WTC11 (cell line): Measurements from ENCODE around the gene DUSP22. TPM values are rescaled to one million over a fixed set of nuclear protein-coding genes. Genes with fewer than 3 reads are reported as not detected.

ENCODE experiments used
- ATAC-seq: fragments of 200-7000 bp; cut with Tn5 transposase; 2 replicates; pipeline ENCODE4 v1.10.0; 2021; ENCODE audit warnings: mild to moderate bottlenecking, moderate library complexity
- CTCF ChIA-PET: fragments of 300-600 bp; sonication (Branson Sonifier 250); formaldehyde crosslinking; loops from one replicate; lab custom pipeline; 2021; ENCODE audit warnings: antibody characterized with exemption; lab: Charles Lee
- POLR2A ChIA-PET: fragments of 350-600 bp; sonication (Branson Sonifier 250); formaldehyde crosslinking; loops from one replicate; lab custom pipeline; 2021; ENCODE audit warnings: antibody characterized with exemption; lab: Charles Lee
- DNase-seq: peaks from one replicate; pipeline ENCODE4 v3.0.0; 2021; ENCODE audit warnings: low spot score
- H3K27ac Mint-ChIP-seq: 2 replicates; pipeline ENCODE4 v1.8.0; 2021; ENCODE audit warnings: mixed read lengths
- H3K27me3 Mint-ChIP-seq: 2 replicates; pipeline ENCODE4 v1.8.0; 2021; ENCODE audit warnings: low read depth, mild to moderate bottlenecking, moderate library complexity, mixed read lengths
- H3K36me3 Mint-ChIP-seq: 2 replicates; pipeline ENCODE4 v1.8.0; 2021; ENCODE audit warnings: mixed read lengths
- H3K4me1 Mint-ChIP-seq: 2 replicates; pipeline ENCODE4 v1.8.0; 2022; ENCODE audit warnings: mixed read lengths
- H3K4me3 Mint-ChIP-seq: 2 replicates; pipeline ENCODE4 v1.8.0; 2021; ENCODE audit warnings: mild to moderate bottlenecking, moderate library complexity, mixed read lengths
- H3K9me3 Mint-ChIP-seq: 2 replicates; pipeline ENCODE4 v1.8.0; 2021; ENCODE audit warnings: mixed read lengths
- ARID4B ChIP-seq: sonication (generic); formaldehyde crosslinking; IDR thresholded peaks from 2 replicates; pipeline ENCODE4 v1.8.0; 2023; ENCODE audit warnings: missing genetic modification reagents, mild to moderate bottlenecking, borderline replicate concordance
- ELF4 ChIP-seq: sonication (generic); formaldehyde crosslinking; IDR thresholded peaks from 2 replicates; pipeline ENCODE4 v1.8.1; 2022; ENCODE audit warnings: low read depth, mild to moderate bottlenecking, moderate library complexity, missing genetic modification reagents
- ESRRA ChIP-seq: sonication (generic); formaldehyde crosslinking; IDR thresholded peaks from 2 replicates; pipeline ENCODE4 v1.8.1; 2022; ENCODE audit warnings: mild to moderate bottlenecking, missing genetic modification reagents, borderline replicate concordance
- ETV6 ChIP-seq: sonication (generic); formaldehyde crosslinking; IDR thresholded peaks from 2 replicates; pipeline ENCODE4 v1.8.1; 2022; ENCODE audit warnings: mild to moderate bottlenecking, missing genetic modification reagents
- FOXK1 ChIP-seq: sonication (generic); formaldehyde crosslinking; IDR thresholded peaks from 2 replicates; pipeline ENCODE4 v1.8.0; 2022; ENCODE audit warnings: mild to moderate bottlenecking, moderate library complexity, missing genetic modification reagents
- GABPB1 ChIP-seq: sonication (generic); formaldehyde crosslinking; IDR thresholded peaks from 2 replicates; pipeline ENCODE4 v1.8.1; 2023; ENCODE audit warnings: mild to moderate bottlenecking, missing genetic modification reagents
- HMGXB4 ChIP-seq: sonication (generic); formaldehyde crosslinking; IDR thresholded peaks from 2 replicates; pipeline ENCODE4 v1.8.1; 2023; ENCODE audit warnings: mild to moderate bottlenecking, moderate library complexity, missing genetic modification reagents
- IRF1 ChIP-seq: sonication (generic); formaldehyde crosslinking; IDR thresholded peaks from 2 replicates; pipeline ENCODE4 v1.8.0; 2023; ENCODE audit warnings: missing genetic modification reagents
- JAZF1 ChIP-seq: fragments of 250-450 bp; sonication (Bioruptor Pico); IDR thresholded peaks from 2 replicates; pipeline ENCODE4 v1.9.0; 2021; ENCODE audit warnings: moderate library complexity, mild to moderate bottlenecking, inconsistent platforms
- NFYB ChIP-seq: sonication (generic); formaldehyde crosslinking; conservative IDR thresholded peaks from 2 replicates; pipeline ENCODE4 v1.8.0; 2022; ENCODE audit warnings: low read depth, missing genetic modification reagents
- SOX15 ChIP-seq: fragments of 250-450 bp; sonication (Bioruptor Pico); IDR thresholded peaks from 2 replicates; pipeline ENCODE4 v1.9.0; 2021; ENCODE audit warnings: mild to moderate bottlenecking
- SP1 ChIP-seq: sonication (generic); formaldehyde crosslinking; conservative IDR thresholded peaks from 2 replicates; pipeline ENCODE4 v1.8.1; 2022; ENCODE audit warnings: missing genetic modification reagents
- TEAD4 ChIP-seq: sonication (generic); formaldehyde crosslinking; IDR thresholded peaks from 2 replicates; pipeline ENCODE4 v1.8.0; 2022; ENCODE audit warnings: mild to moderate bottlenecking, missing genetic modification reagents
- TP53 ChIP-seq: sonication (generic); formaldehyde crosslinking; IDR thresholded peaks from 2 replicates; pipeline ENCODE4 v1.8.1; 2023; ENCODE audit warnings: mild to moderate bottlenecking, missing genetic modification reagents
- USF1 ChIP-seq: sonication (generic); formaldehyde crosslinking; IDR thresholded peaks from 2 replicates; pipeline ENCODE4 v1.8.0; 2022; ENCODE audit warnings: mild to moderate bottlenecking, missing genetic modification reagents
- ZNF219 ChIP-seq: sonication (generic); formaldehyde crosslinking; IDR thresholded peaks from 2 replicates; pipeline ENCODE4 v1.8.0; 2023; ENCODE audit warnings: missing genetic modification reagents, mild to moderate bottlenecking, borderline replicate concordance
- ZNF232 ChIP-seq: sonication (generic); formaldehyde crosslinking; IDR thresholded peaks from 2 replicates; pipeline ENCODE4 v1.8.0; 2022; ENCODE audit warnings: mild to moderate bottlenecking, missing genetic modification reagents
- ZNF425 ChIP-seq: fragments of 250-450 bp; sonication (Bioruptor Pico); conservative IDR thresholded peaks from 2 replicates; pipeline ENCODE4 v1.9.0; 2021; ENCODE audit warnings: mild to moderate bottlenecking
- ZNF532 ChIP-seq: fragments of 250-450 bp; sonication (Bioruptor Pico); IDR thresholded peaks from 2 replicates; pipeline ENCODE4 v1.9.0; 2021; ENCODE audit warnings: mild to moderate bottlenecking, borderline replicate concordance
- total RNA-seq: library from RNA; stranded (reverse); gene quantifications from 3 replicates; pipeline ENCODE4 v1.2.3, GENCODE V29; 2021

DUSP22 gene
- total RNA-seq, 1 experiment from 2014 or later = 38.5 TPM

- H3K27ac Mint-ChIP-seq = no peak overlapping the region
- DNase-seq (no peak), ATAC-seq (no peak)
- CTCF ChIA-PET = interaction anchor here (1.2 kb wide), 1 partner anchor 9 kb away, joined by 3 read pairs; no protein-coding TSS in a partner anchor
- no peaks in the 10 kb centered on the region for H3K27me3 Mint-ChIP-seq
- POLR2A ChIA-PET = no interaction called here
- no peaks in the 10 kb centered on the region for H3K4me1 Mint-ChIP-seq
- peaks cover 4% of the 10 kb centered on the region for H3K36me3 Mint-ChIP-seq
- no peak overlapping the region for H3K4me3 Mint-ChIP-seq
- peaks cover 24% of the 10 kb centered on the region for H3K9me3 Mint-ChIP-seq
- TF ChIP-seq ZNF532 (CRISPR knock-in tag) (no peak), ELF4 (CRISPR knock-in tag) (no peak), GABPB1 (no peak), ZNF232 (no peak), NFYB (CRISPR knock-in tag) (no peak), HMGXB4 (no peak), ZNF425 (CRISPR knock-in tag) (no peak), ESRRA (no peak), FOXK1 (CRISPR knock-in tag) (no peak), TP53 (CRISPR knock-in tag) (no peak), ARID4B (CRISPR knock-in tag) (no peak), SOX15 (no peak), SP1 (CRISPR knock-in tag) (no peak), ETV6 (CRISPR knock-in tag) (no peak), USF1 (no peak), JAZF1 (no peak), IRF1 (CRISPR knock-in tag) (no peak), ZNF219 (CRISPR knock-in tag) (no peak), TEAD4 (no peak)
These were observed 38.7 kb downstream of the DUSP22 start for GRCh38 chr6:330948-331347.
